HG03135 (cell line): Measurements from ENCODE around the gene NIP7.
"Not testable (repeated sequence)": the region's sequence is repeated elsewhere in the genome, so short reads cannot be mapped to it uniquely, and the experiment has no call there.

ENCODE experiments used
- ATAC-seq: cut with Tn5 transposase; IDR thresholded peaks from one replicate; pipeline ENCODE4 v1.9.1; 2021; ENCODE audit warnings: mild to moderate bottlenecking, moderate library complexity; ENCODE audit not compliant: unreplicated experiment

NIP7 gene

DNA sequence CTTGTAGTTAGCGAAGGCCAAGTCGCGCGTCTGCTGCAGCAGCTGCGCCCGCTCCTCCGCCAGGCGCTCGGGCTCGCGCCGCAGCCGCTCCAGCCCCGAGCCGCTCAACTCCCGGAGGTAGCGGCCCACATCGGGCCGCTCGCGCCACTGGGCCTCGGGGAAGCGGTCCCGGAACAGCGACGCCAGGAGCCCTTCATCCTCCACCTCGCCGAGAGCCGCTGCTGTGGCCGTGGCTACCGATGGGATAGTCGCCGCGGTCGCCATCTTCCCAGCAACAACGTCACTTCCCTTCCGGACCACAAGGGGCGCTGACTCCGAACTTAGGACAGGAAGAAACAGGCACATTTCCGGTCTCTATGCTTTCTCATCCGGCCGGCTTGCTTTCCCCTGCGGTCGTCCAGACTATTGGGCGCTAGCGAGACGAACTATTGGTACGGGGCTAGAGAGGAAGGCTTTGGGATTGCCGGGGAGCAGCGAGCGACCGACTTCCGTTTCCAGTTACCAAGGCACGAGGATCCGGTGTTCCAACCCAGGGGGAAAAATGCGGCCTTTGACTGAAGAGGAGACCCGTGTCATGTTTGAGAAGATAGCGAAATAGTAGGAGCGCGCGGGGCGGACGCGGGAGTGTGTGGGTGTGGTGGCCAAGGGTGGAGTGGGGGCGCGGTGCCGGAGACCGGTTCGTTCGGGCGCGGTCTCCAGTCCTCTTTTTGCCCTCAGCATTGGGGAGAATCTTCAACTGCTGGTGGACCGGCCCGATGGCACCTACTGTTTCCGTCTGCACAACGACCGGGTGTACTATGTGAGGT is at the start of gene NIP7, which contains the start of gene COG8:
Gene NIP7 (plus strand): TSS at position 484 of the 806 bp plus-strand sequence. CDS start 58 bp downstream, at position 542.
Gene COG8 (minus strand): TSS at position 276 of the 806 bp plus-strand sequence. CDS start 12 bp downstream, at position 264.
- ATAC-seq, result peak; percentile 90

GRCh38 chr16:69291657-69292056 is 47.9 kb upstream of the NIP7 start:
- not testable (repeated sequence) for ATAC-seq

GRCh38 chr16:69293401-69293800 is 46.2 kb upstream of the NIP7 start:
- ATAC-seq, result no peak

DNA sequence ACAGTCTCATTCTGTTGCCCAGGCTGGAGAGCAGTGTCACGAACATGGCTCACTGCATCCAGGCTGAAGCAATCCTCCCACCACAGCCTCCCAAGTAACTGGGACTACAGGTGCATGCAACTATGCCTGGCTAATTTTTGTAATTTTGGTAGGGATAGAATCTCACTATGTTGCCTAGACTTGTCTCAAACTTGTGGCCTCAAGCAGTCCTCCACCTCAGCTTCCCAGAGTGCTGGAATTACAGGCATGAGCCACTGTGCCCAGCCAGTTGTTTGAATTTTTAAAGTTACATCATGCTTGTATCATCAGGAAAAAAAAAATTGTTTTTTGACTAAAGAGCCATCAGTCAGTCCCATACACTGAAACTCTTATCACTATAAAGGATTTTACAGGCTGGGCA is 45.5 kb upstream of the NIP7 start:
- no peak for ATAC-seq

DNA sequence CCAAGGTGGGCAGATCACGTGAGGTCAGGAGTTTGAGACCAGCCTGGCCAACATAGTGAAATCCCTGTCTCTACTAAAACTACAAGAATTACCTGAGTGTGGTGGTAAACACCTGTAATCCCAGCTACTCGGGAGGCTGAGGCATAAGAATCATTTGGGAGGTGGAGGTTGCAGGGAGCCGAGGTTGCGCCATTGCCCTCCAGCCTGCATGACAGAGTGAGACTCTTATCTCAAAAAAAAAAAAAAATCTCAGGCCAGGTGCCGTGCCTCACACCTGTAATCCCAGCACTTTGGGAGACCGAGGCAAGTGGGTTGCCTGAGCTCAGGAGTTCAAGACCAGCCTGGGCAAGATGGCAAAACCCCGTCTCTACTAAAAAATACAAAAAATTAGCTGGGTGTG is 42.8 kb upstream of the NIP7 start:
- not testable (repeated sequence) for ATAC-seq

- ATAC-seq, result no peak
These were observed 41.3 kb upstream of the NIP7 start for GRCh38 chr16:69298261-69298660.

- ATAC-seq, result no peak
These were observed 38.4 kb upstream of the NIP7 start for GRCh38 chr16:69301187-69301586.

GRCh38 chr16:69301861-69302260 is 37.7 kb upstream of the NIP7 start:
- ATAC-seq, result no peak

- ATAC-seq, result no peak
These were observed 37.3 kb upstream of the NIP7 start for GRCh38 chr16:69302301-69302700.

- ATAC-seq, result no peak
These were observed 33.5 kb upstream of the NIP7 start for GRCh38 chr16:69306031-69306430.

DNA sequence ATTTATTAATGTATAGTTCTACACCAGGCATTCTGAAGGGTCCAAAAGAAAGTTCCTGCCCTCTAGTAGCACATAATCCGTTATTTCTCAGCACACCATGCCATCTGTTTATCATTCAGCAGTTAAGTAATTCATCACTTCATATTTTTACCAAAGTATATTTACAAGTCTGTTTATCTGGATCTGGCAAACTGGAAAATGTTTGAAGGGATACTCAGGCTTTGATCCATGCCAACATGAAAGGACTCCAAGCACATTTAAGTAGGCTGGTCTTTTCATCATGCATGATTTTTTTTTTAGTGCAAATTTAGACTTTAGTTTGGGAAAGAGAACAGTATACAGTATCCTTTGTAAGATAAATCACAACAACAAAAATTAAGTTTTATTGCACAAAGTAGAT is 32.5 kb upstream of the NIP7 start:
- ATAC-seq, result no peak

- ATAC-seq, result no peak
These were observed 31.7 kb upstream of the NIP7 start for GRCh38 chr16:69307856-69308255.

DNA sequence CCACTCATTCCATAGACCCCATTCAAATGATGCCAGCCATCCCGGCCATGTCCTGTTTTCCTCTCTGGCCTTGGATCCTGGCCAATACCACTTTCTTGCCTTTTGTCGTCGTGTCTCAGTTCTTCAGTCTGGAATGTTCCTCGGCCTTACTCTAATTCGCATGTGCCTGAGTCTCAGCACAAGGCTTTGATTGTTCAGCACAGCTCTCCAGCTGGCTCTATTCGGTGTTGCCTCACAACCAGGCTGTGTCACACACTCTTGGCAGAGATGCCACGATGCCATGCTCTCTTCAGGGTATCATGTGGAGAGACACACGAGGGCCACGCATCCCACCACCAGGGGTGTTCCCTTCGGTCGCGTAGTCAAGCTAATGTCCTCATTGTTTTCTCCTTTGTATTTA is 30.3 kb upstream of the NIP7 start:
- ATAC-seq, result no peak

GRCh38 chr16:69310653-69311532 is 28.7 kb upstream of the NIP7 start, which contains the start of gene VPS4A:
VPS4A (plus strand) TSS chr16:69311350; CDS start chr16:69311512, 162 bp downstream.
- peak; percentile 92 for ATAC-seq

DNA sequence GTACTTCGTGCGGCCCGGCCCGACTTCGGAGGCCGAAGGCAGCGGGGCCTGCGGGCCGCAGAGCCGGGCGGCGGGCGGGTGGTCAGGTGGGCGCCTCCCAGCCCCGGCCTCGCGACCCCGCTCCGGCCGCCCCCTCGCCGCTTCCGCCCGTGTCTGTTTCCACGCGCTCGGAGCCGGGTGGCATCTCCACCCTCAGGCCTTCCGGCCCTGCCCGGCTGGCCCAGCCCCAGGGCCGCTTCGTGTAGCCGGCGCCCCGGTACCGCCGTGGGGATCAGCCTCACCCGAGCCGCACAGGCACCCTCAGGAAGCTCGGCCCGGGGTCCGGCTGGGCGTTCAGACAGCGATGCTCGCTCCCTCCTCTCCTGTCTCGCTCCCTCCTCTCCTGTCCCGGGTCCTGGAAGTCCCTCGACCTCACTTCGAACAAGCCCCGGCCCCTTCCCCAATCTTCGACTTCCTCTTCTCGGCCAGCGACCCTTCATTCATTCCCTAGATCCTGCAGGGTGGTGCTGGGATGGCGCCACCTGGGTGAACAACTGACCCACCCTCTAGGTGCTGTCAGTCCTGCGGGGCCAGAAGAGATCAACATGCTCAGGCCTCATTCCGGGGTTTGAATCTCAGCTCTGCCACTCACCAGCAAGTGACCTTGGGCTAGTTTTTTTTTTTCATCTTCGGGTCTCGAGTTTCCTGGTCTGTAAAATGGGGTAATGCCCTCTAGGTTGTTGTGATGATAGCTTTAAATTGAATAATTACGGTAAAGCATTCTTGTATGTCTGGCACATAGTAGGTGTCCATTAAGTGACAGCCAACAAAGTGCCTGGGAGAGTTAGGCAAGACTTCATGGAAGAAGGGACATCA is 27.8 kb upstream of the NIP7 start:
- peak; percentile 49 for ATAC-seq

- ATAC-seq, result no peak
These were observed 26.1 kb upstream of the NIP7 start for GRCh38 chr16:69313469-69313868.

- ATAC-seq, result no peak
These were observed 25.0 kb upstream of the NIP7 start for GRCh38 chr16:69314534-69314933.

- no peak for ATAC-seq
These were observed 23.9 kb upstream of the NIP7 start for GRCh38 chr16:69315486-69316311.

DNA sequence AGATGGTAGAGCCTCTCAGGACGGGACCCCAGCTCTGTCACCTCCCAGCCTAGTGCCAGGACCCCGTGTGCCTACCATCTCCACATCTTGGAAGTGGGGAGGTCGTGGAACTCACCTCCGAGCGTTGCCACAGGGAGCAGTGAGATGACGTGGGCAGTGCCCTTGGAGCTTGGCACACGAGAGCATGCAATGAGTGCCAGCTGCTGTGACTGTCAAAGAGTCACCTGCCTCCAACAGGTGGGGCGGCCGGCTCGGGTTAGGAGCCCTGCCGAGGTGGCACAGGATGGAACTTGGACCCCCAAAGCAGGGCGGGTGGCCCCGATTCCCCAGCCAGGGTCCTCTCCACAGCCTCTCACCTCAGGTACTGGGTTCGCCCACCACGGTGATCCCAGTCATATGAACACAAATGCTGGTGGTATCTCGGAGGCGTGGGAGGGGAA is 23.0 kb upstream of the NIP7 start:
- no peak for ATAC-seq
